Kidney (tissue), 14 donors: ENCODE measurements around the gene LDLRAD3. TPM values are rescaled to one million over a fixed set of nuclear protein-coding genes. Genes with fewer than 3 reads are reported as not detected.

ENCODE experiments used
- DNase-seq, 5 donors: peaks; one replicate each; pipeline ENCODE4 v3.0.0-alpha.2; 2013 to 2020
- FAIRE-seq: peaks from 2 replicates; lab custom pipeline; 2012; peaks lifted over from hg19 to GRCh38; lab: Jason Lieb, UNC
- H3K27ac ChIP-seq, 2 donors: one replicate each; pipeline ENCODE4 v1.7.0; 2013; ENCODE audit warnings: low read depth in 2 of 2, low read length in 2 of 2, inconsistent platforms in 1 of 2
- H3K27me3 ChIP-seq: one replicate; pipeline ENCODE4 v1.7.1; 2013; ENCODE audit warnings: low read length, inconsistent platforms; ENCODE audit not compliant: control insufficient read depth, insufficient read depth
- H3K36me3 ChIP-seq, 3 donors: one replicate each; pipeline versions ENCODE4 v1.7.0 to v1.7.1; 2013; ENCODE audit warnings: low read length in 3 of 3, control low read depth in 1 of 3, inconsistent platforms in 1 of 3; ENCODE audit not compliant: insufficient read depth in 3 of 3, control insufficient read depth in 2 of 3
- H3K4me1 ChIP-seq, 3 donors: one replicate each; pipeline versions ENCODE4 v1.7.0 to v1.7.1; 2013; ENCODE audit warnings: low read length in 3 of 3, inconsistent platforms in 1 of 3, low read depth in 1 of 3; ENCODE audit not compliant: control insufficient read depth in 2 of 3, insufficient read depth in 2 of 3
- H3K4me3 ChIP-seq, 3 donors: one replicate each; pipeline versions ENCODE4 v1.7.0 to v1.8.1; 2013; ENCODE audit warnings: low read length in 3 of 3, control low read depth in 1 of 3, inconsistent platforms in 1 of 3
- H3K9ac ChIP-seq, 3 donors: one replicate each; pipeline versions ENCODE4 v1.7.0 to v1.7.1; 2013; ENCODE audit warnings: low read length in 3 of 3, control low read depth in 1 of 3, inconsistent platforms in 1 of 3
- H3K9me3 ChIP-seq, 3 donors: one replicate each; pipeline versions ENCODE4 v1.7.0 to v1.7.1; 2013; ENCODE audit warnings: low read length in 3 of 3, control low read depth in 1 of 3, inconsistent platforms in 1 of 3; ENCODE audit not compliant: control insufficient read depth in 2 of 3, insufficient read depth in 1 of 3
- intact Hi-C: fragments of 100-400 bp; cut with DNase I; formaldehyde crosslinking; loops from one replicate; pipeline ENCODE4 v1.11.1; 2022
- polyA plus RNA-seq: library from polyadenylated mRNA; stranded (reverse); fragments of 350-450 nt; fragmentation: Illumina TruSeq; extraction: RNeasy Lipid Tissue Mini Kit (QIAGEN cat#74804); gene quantifications from one replicate; pipeline ENCODE4 v1.2.3, GENCODE V29; 2014; ENCODE audit warnings: low read depth, low replicate concordance; ENCODE audit not compliant: insufficient read depth
- total RNA-seq: library from RNA; stranded (reverse); fragmentation: NEBNext Ultra II Directional; extraction: Animal tissue kit (Norgen Biotek cat#: 25700); gene quantifications from one replicate; pipeline ENCODE4 v1.2.1, GENCODE V29; 2021
- TF ChIP-seq, protein P1 (sequence below): IDR thresholded peaks from 3 replicates; pipeline ENCODE4 v1.5.1; 2012; ENCODE audit warnings: mild to moderate bottlenecking, moderate library complexity, borderline replicate concordance; ENCODE audit not compliant: insufficient read depth; ENCODE audit errors: extremely low read depth
- donor health status: control.
- donor health status: control.
- donor health status: control.
- donor health status: control.
- donor health status: control.
- donor health status: DM: yes; HTN: yes; CAD: no.
- donor health status: Normal renal cell carcinoma (clear cell type).

The LDLRAD3 gene
- total and polyA plus RNA-seq, 2 donors from 2014 or later: 1.2 to 14.2 TPM

DNA sequence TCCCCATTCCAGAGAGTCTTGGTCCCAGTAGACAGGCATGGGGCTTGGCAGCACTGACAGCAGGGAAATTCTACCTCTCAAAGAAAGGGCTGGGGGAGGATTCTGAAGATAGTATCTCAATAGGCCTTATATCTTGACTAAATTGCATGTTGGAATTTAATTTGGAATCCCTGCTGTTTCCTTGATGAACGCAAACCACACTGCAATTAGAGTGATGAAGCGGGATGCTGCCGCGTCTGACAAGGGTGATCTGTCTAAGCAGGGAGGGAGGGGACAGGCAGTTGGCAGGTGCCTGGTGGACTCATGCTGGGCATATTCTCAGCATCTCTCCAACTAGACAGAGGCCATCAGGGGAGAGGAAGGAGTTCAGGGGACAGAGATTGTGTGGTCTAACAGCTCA, 296.9 kb downstream of the LDLRAD3 start:
- no peak overlapping the region for H3K9ac ChIP-seq
- no peaks in the 10 kb centered on the region for H3K9me3 ChIP-seq
- FAIRE-seq (no peak), DNase-seq (no peak)
- H3K36me3 ChIP-seq: no peaks in the 10 kb centered on the region
- intact Hi-C loops: no loop called here
- no peaks in the 10 kb centered on the region for H3K4me1 ChIP-seq
- H3K4me3 ChIP-seq: no peak overlapping the region
- TF ChIP-seq, protein P1, sequence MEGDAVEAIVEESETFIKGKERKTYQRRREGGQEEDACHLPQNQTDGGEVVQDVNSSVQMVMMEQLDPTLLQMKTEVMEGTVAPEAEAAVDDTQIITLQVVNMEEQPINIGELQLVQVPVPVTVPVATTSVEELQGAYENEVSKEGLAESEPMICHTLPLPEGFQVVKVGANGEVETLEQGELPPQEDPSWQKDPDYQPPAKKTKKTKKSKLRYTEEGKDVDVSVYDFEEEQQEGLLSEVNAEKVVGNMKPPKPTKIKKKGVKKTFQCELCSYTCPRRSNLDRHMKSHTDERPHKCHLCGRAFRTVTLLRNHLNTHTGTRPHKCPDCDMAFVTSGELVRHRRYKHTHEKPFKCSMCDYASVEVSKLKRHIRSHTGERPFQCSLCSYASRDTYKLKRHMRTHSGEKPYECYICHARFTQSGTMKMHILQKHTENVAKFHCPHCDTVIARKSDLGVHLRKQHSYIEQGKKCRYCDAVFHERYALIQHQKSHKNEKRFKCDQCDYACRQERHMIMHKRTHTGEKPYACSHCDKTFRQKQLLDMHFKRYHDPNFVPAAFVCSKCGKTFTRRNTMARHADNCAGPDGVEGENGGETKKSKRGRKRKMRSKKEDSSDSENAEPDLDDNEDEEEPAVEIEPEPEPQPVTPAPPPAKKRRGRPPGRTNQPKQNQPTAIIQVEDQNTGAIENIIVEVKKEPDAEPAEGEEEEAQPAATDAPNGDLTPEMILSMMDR: no peak
- no peaks in the 10 kb centered on the region for H3K27me3 ChIP-seq
- H3K27ac ChIP-seq: no peak overlapping the region

DNA sequence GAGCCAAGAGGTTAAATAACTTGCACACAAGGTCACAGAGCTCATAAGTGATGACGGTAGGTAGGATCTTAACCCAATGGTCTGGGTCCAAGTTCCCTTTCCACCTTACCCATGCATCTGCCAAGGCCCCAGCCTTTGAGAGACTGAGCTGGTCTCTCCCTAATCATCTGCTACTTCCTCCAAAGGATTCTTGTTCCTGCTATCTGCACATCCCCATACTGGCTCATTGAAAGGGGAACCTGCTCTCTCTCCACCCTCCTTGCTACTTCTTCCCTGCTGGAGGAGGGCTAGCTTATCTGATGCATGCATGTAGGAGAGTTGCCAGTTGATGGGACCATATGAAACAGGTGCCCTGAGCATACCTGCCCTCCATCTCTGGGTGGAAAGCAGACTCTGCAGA, 297.6 kb downstream of the LDLRAD3 start:
- no peaks in the 10 kb centered on the region for H3K4me1 ChIP-seq
- H3K36me3 ChIP-seq: no peaks in the 10 kb centered on the region
- TF ChIP-seq, protein P1: no peak
- no peaks in the 10 kb centered on the region for H3K9me3 ChIP-seq
- H3K4me3 ChIP-seq: no peak overlapping the region
- intact Hi-C loops: no loop called here
- H3K27ac ChIP-seq: no peak overlapping the region
- H3K9ac ChIP-seq: no peak overlapping the region
- FAIRE-seq: no peak
- no peaks in the 10 kb centered on the region for H3K27me3 ChIP-seq
- no peak for DNase-seq

DNA sequence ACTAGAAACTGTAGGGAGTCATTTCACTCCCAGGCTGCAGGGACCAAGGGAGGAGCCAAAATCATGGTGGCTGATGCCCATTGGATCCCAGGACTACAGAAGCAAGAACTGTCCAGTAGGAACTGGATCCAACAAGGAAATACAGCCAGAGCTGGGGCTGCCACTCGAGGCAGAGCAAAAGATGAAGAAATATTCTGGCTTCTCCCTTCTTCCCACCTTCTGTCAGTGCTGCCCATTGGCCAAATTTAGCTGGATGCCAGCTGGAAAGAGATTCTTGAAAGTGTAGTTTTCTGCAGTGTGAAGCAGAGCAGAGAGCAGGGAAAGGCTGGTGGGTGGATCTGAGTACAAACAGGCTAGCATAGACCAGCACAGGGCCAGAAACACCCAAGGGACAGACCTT, 299.8 kb downstream of the LDLRAD3 start:
- TF ChIP-seq, protein P1: no peak
- Histone ChIP-seq H3K27ac (no peak overlapping the region), H3K36me3 (no peaks in the 10 kb centered on the region), H3K9me3 (no peaks in the 10 kb centered on the region), H3K4me3 (no peak overlapping the region), H3K9ac (no peak overlapping the region), H3K4me1 (peaks cover 0 to under 1% (median 0%) of the 10 kb centered on the region in 3 donors), H3K27me3 (no peaks in the 10 kb centered on the region)
- intact Hi-C loops: no loop called here
- DNase-seq (no peak), FAIRE-seq (no peak)

DNA sequence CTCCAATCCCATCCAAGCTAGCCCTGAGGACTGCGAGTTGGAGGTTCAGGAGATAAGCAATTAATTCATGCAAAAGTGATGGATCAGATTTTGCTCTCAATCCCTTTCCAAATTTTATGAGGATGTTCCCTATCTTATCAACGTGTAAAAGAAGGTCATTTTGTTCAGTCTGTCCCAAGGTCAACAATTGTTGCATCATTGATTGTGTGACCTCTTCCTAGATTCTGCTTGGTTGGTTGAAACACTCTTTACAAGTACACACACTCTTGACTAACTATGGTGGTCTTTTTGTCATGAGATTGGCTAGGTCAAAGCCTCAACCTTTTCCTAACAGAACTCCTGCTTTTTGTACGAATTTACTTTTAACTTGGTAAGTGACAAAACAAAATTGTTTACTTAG, 303.6 kb downstream of the LDLRAD3 start:
- TF ChIP-seq, protein P1: no peak
- no peaks in the 10 kb centered on the region for H3K27me3 ChIP-seq
- no peak overlapping the region for H3K4me3 ChIP-seq
- H3K36me3 ChIP-seq: no peaks in the 10 kb centered on the region
- no peak overlapping the region for H3K27ac ChIP-seq
- no peaks in the 10 kb centered on the region for H3K9me3 ChIP-seq
- intact Hi-C loops: no loop called here
- FAIRE-seq (no peak), DNase-seq (no peak)
- H3K4me1 ChIP-seq: peaks cover 0 to 6% (median 6%) of the 10 kb centered on the region in 3 donors
- H3K9ac ChIP-seq: no peak overlapping the region
